OCI-LY3 (cell line): ENCODE data around the gene SELENOP.
"Not testable (repeated sequence)": the region's sequence is repeated elsewhere in the genome, so short reads cannot be mapped to it uniquely, and the experiment has no call there.

Experiments
- H2AFZ ChIP-seq: fragments of 200-600, 300-600 bp; shearing (Covaris generic); 2 replicates; pipeline ENCODE4 v1.6.0; 2014; ENCODE audit warnings: antibody characterized with exemption, low read depth, low read length
- H3K27ac ChIP-seq: fragments of 200-600, 300-600 bp; sonication (generic); 2 replicates; pipeline ENCODE4 v1.5.1; 2014; ENCODE audit warnings: mild to moderate bottlenecking, low read length, moderate library complexity, mixed read lengths
- H3K27me3 ChIP-seq: fragments of 200-600, 300-600 bp; sonication (generic); 2 replicates; pipeline ENCODE4 v1.6.1; 2014; ENCODE audit warnings: low read depth, low read length, mixed read lengths
- H3K36me3 ChIP-seq: fragments of 200-600, 300-600 bp; sonication (generic); replicated peaks from 2 replicates; pipeline ENCODE3; 2014; ENCODE audit warnings: low read depth, low read length, mixed read lengths
- H3K4me1 ChIP-seq: fragments of 300-600, 200-600 bp; sonication (generic); 2 replicates; pipeline ENCODE4 v1.6.1; 2014; ENCODE audit warnings: low read length, mixed read lengths
- H3K4me2 ChIP-seq: fragments of 200-600, 300-600 bp; sonication (generic); 2 replicates; pipeline ENCODE4 v1.6.1; 2014; ENCODE audit warnings: low read length, mixed read lengths
- H3K4me3 ChIP-seq: fragments of 300-600, 200-600 bp; sonication (generic); 2 replicates; pipeline ENCODE4 v1.5.1; 2014; ENCODE audit warnings: antibody characterized with exemption, mild to moderate bottlenecking, low read length, moderate library complexity
- H3K79me2 ChIP-seq: fragments of 300-600, 200-600 bp; shearing (Covaris generic); 2 replicates; pipeline ENCODE4 v1.6.1; 2014; ENCODE audit warnings: mild to moderate bottlenecking, low read length, mixed read lengths
- H3K9ac ChIP-seq: fragments of 300-600, 200-600 bp; shearing (Covaris generic); 2 replicates; pipeline ENCODE4 v1.6.0; 2014; ENCODE audit warnings: mild to moderate bottlenecking, low read length, moderate library complexity
- H3K9me3 ChIP-seq: fragments of 200-600, 300-600 bp; shearing (Covaris generic); 2 replicates; pipeline ENCODE4 v1.6.1; 2014; ENCODE audit warnings: low read length, mixed read lengths; ENCODE audit not compliant: insufficient read depth
- H4K20me1 ChIP-seq: fragments of 200-600, 300-600 bp; sonication (generic); 2 replicates; pipeline ENCODE4 v1.6.1; 2016; ENCODE audit warnings: low read length, mixed read lengths; ENCODE audit not compliant: insufficient read depth
- EZH2phosphoT487 ChIP-seq: fragments of 200-600 bp; shearing (Covaris generic); IDR thresholded peaks from 2 replicates; pipeline ENCODE4 v1.6.1; 2018; ENCODE audit warnings: antibody characterized with exemption, mixed run types, low read depth
- TF ChIP-seq, protein P1 (sequence below): fragments of 200-600, 300-600 bp; sonication (generic); IDR thresholded peaks from 2 replicates; pipeline ENCODE4 v1.5.1; 2014; ENCODE audit warnings: antibody characterized with exemption, low read length, low read depth

The SELENOP gene

GRCh38 chr5:42848545-42848944 lies 36.9 kb upstream of the SELENOP start:
- H2AFZ ChIP-seq: no peak overlapping the region
- no peaks in the 10 kb centered on the region for H3K36me3 ChIP-seq
- no peaks in the 10 kb centered on the region for H3K4me1 ChIP-seq
- TF ChIP-seq, protein P1, sequence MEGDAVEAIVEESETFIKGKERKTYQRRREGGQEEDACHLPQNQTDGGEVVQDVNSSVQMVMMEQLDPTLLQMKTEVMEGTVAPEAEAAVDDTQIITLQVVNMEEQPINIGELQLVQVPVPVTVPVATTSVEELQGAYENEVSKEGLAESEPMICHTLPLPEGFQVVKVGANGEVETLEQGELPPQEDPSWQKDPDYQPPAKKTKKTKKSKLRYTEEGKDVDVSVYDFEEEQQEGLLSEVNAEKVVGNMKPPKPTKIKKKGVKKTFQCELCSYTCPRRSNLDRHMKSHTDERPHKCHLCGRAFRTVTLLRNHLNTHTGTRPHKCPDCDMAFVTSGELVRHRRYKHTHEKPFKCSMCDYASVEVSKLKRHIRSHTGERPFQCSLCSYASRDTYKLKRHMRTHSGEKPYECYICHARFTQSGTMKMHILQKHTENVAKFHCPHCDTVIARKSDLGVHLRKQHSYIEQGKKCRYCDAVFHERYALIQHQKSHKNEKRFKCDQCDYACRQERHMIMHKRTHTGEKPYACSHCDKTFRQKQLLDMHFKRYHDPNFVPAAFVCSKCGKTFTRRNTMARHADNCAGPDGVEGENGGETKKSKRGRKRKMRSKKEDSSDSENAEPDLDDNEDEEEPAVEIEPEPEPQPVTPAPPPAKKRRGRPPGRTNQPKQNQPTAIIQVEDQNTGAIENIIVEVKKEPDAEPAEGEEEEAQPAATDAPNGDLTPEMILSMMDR: no peak
- no peak for TF ChIP-seq EZH2phosphoT487
- no peak overlapping the region for H3K4me2 ChIP-seq
- no peaks in the 10 kb centered on the region for H3K79me2 ChIP-seq
- no peak overlapping the region for H3K4me3 ChIP-seq
- no peak overlapping the region for H3K27ac ChIP-seq
- no peak overlapping the region for H3K9ac ChIP-seq
- no peaks in the 10 kb centered on the region for H4K20me1 ChIP-seq
- H3K27me3 ChIP-seq: no peaks in the 10 kb centered on the region
- H3K9me3 ChIP-seq: no peaks in the 10 kb centered on the region

DNA sequence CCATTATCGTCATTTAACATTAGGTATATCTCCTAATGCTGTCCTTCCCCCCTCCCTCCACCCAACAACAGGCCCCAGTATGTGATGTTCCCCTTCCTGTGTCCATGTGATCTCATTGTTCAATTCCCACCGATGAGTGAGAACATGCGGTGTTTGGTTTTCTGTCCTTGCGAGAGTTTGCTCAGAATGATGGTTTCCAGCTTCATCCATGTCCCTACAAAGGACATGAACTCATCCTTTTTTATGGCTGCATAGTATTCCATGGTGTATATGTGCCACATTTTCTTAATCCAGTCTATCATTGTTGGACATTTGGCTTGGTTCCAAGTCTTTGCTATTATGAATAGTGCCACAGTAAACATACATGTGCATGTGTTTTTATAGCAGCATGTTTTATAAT lies 32.7 kb upstream of the SELENOP start:
- not testable (repeated sequence) for H2AFZ ChIP-seq, H3K4me1 ChIP-seq, H3K79me2 ChIP-seq, H3K27me3 ChIP-seq, H3K4me2 ChIP-seq, H4K20me1 ChIP-seq, H3K4me3 ChIP-seq, H3K27ac ChIP-seq, H3K36me3 ChIP-seq, H3K9me3 ChIP-seq, H3K9ac ChIP-seq

- no peaks in the 10 kb centered on the region for H4K20me1 ChIP-seq
- TF ChIP-seq, protein P1: no peak
- no peak for TF ChIP-seq EZH2phosphoT487
- no peaks in the 10 kb centered on the region for H3K9me3 ChIP-seq
- no peaks in the 10 kb centered on the region for H3K79me2 ChIP-seq
- no peaks in the 10 kb centered on the region for H3K36me3 ChIP-seq
- no peak overlapping the region for H3K27ac ChIP-seq
- no peak overlapping the region for H3K4me2 ChIP-seq
- H3K9ac ChIP-seq: no peak overlapping the region
- H3K27me3 ChIP-seq: no peaks in the 10 kb centered on the region
- no peak overlapping the region for H2AFZ ChIP-seq
- no peaks in the 10 kb centered on the region for H3K4me1 ChIP-seq
- no peak overlapping the region for H3K4me3 ChIP-seq
Observed at GRCh38 chr5:42843675-42844292, 32.1 kb upstream of the SELENOP start.

DNA sequence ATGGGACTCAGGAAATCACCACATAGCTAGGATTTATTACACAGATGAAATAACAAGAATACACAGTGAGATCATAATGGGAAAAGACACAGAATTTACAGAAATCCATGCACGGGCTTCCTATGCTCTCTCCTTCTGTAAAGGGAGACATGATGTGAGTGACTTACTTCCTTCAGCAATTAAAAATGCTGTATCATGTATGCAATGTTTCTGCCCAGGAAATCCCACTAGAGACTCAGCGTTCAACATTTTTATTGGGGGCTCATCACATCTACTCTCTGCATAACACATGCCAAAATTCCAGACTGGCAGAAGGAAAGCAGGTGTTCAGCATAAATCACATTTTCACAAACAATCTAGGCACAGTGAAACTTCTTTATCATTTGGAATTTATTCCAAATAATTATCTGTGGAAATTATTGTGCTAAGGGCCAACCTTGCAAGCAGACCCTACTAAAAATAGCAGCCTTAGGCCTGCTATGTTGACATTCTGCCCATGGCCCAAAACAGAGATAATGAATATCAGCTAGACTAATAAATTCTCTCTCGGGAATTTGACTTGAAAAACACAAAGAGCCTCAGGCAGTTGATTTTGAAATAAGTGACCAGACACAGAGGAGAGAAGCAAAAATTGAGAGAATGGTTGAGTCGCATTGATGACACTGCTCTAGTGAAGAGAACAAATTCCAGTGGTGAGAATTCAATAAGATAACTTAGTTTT lies 31.4 kb upstream of the SELENOP start:
- TF ChIP-seq, protein P1: no peak
- no peak for TF ChIP-seq EZH2phosphoT487
- Histone ChIP-seq H4K20me1 (no peaks in the 10 kb centered on the region), H3K79me2 (no peaks in the 10 kb centered on the region)

More for the DNA sequence above, 31.4 kb upstream of the SELENOP start:
- H3K36me3 ChIP-seq: no peaks in the 10 kb centered on the region
- H3K27me3 ChIP-seq: no peaks in the 10 kb centered on the region
- no peak overlapping the region for H3K9ac ChIP-seq
- no peaks in the 10 kb centered on the region for H3K4me1 ChIP-seq
- H3K4me2 ChIP-seq: no peak overlapping the region
- no peak overlapping the region for H2AFZ ChIP-seq
- H3K4me3 ChIP-seq: no peak overlapping the region
- H3K27ac ChIP-seq: no peak overlapping the region
- H3K9me3 ChIP-seq: no peaks in the 10 kb centered on the region
